Activated CD4-positive, alpha-beta memory T cell treated with anti-CD3 and anti-CD28 coated beads for 36 hours (primary cell): ENCODE results near the gene ANKRD6. TPM values are rescaled to one million over a fixed set of nuclear protein-coding genes. Genes with fewer than 3 reads are reported as not detected.

ENCODE experiments used
- CTCF ChIA-PET: fragments of 350-600 bp; sonication (Branson Sonifier 250); formaldehyde crosslinking; loops from one replicate; lab custom pipeline; 2021; ENCODE audit warnings: antibody characterized with exemption, inconsistent platforms; lab: Charles Lee
- POLR2A ChIA-PET: fragments of 350-600 bp; sonication (Branson Sonifier 250); formaldehyde crosslinking; loops from one replicate; lab custom pipeline; 2021; ENCODE audit warnings: antibody characterized with exemption; lab: Charles Lee
- DNase-seq: peaks from one replicate; pipeline ENCODE4 v3.0.0-alpha.2; 2020
- H3K27ac Mint-ChIP-seq: one replicate; pipeline ENCODE4 v1.8.0; 2021; ENCODE audit warnings: mixed read lengths
- H3K27me3 Mint-ChIP-seq: one replicate; pipeline ENCODE4 v1.8.0; 2021; ENCODE audit warnings: mixed read lengths
- H3K36me3 Mint-ChIP-seq: one replicate; pipeline ENCODE4 v1.8.0; 2021; ENCODE audit warnings: mixed read lengths
- H3K4me1 Mint-ChIP-seq: one replicate; pipeline ENCODE4 v1.8.0; 2021; ENCODE audit warnings: low read depth, mixed read lengths
- H3K4me3 Mint-ChIP-seq: one replicate; pipeline ENCODE4 v1.8.0; 2021; ENCODE audit warnings: mild to moderate bottlenecking, mixed read lengths
- H3K9me3 Mint-ChIP-seq: one replicate; pipeline ENCODE4 v1.8.0; 2021; ENCODE audit warnings: mixed read lengths
- intact Hi-C: fragments of 100-400 bp; cut with micrococcal nuclease; formaldehyde crosslinking; loops from one replicate; pipeline ENCODE4 v1.15.1; 2023
- total RNA-seq, 2 experiments: library from RNA; stranded (reverse); gene quantifications; one replicate each; pipeline ENCODE4 v1.2.3, GENCODE V29; 2021

Gene ANKRD6
- total RNA-seq, 2 experiments from 2014 or later = 3.1 to 4.0 TPM

GRCh38 chr6:89678531-89678930 lies 245.6 kb downstream of the ANKRD6 start:
- DNase-seq = no peak
- POLR2A ChIA-PET = no interaction called here
- CTCF ChIA-PET = interaction anchor here (0.6 kb wide), 1 partner anchor 299 kb away, joined by 3 read pairs; no protein-coding TSS in a partner anchor
- Mint-ChIP-seq H3K4me1 (no peaks in the 10 kb centered on the region), H3K9me3 (no peaks in the 10 kb centered on the region), H3K36me3 (peaks cover 53% of the 10 kb centered on the region), H3K27ac (no peak overlapping the region), H3K4me3 (no peak overlapping the region), H3K27me3 (no peaks in the 10 kb centered on the region)
- intact Hi-C loops = no loop called here

- Mint-ChIP-seq H3K36me3 (peaks cover 49% of the 10 kb centered on the region), H3K4me3 (no peak overlapping the region), H3K27ac (no peak overlapping the region), H3K27me3 (no peaks in the 10 kb centered on the region), H3K9me3 (no peaks in the 10 kb centered on the region), H3K4me1 (no peaks in the 10 kb centered on the region)
- CTCF ChIA-PET = interaction anchor here (0.6 kb wide), 1 partner anchor 300 kb away, joined by 3 read pairs; no protein-coding TSS in a partner anchor
- intact Hi-C loops = no loop called here
- POLR2A ChIA-PET = no interaction called here
- no peak for DNase-seq
Observed at GRCh38 chr6:89679215-89680120, 246.5 kb downstream of the ANKRD6 start.

DNA sequence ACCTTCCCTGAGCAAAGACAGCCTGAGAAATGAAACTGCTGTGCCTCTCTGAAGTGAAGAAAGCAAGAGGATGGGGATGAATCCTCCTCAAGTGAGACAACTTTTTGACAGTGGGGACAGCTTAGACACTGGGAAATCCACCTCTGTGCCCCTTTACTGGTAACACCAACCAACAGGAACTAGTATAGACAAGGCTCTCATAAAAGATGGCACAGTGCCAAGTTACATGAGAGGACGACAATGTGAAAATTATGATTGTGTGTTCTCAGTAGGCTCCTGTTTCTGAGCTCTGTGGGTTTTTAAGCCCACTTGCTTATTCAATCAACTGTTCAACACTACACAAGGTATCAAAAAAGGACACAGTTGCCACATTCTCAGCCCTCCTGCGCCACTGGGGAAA lies 247.2 kb downstream of the ANKRD6 start:
- H3K4me3 Mint-ChIP-seq = no peak overlapping the region
- DNase-seq = no peak
- H3K36me3 Mint-ChIP-seq = peaks cover 52% of the 10 kb centered on the region
- H3K27ac Mint-ChIP-seq = no peak overlapping the region
- ChIA-PET CTCF (no interaction called here), POLR2A (no interaction called here)
- H3K27me3 Mint-ChIP-seq = no peaks in the 10 kb centered on the region
- H3K9me3 Mint-ChIP-seq = no peaks in the 10 kb centered on the region
- no peaks in the 10 kb centered on the region for H3K4me1 Mint-ChIP-seq
- intact Hi-C loops = no loop called here

DNA sequence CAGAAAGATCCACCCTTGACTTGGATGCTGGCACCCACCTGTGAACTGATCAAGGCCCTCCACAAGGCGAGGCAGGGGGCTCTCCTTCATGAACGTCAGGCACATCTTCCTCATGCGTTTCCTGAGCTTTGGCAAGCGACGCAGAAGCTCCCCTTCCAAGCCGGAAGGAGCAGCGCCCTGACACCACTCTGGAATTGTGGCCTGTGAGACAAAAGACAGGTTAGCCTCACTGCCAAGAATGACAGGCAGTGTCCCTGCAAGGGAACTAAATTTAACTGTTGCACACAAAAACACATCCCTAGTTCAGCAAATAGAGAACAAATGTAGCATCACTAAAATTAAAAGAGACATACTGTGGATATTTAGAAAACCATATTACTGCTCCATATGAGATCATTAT lies 247.6 kb downstream of the ANKRD6 start:
- ChIA-PET POLR2A (no interaction called here), CTCF (no interaction called here)
- Mint-ChIP-seq H3K4me3 (no peak overlapping the region), H3K27me3 (no peaks in the 10 kb centered on the region), H3K4me1 (no peaks in the 10 kb centered on the region), H3K27ac (no peak overlapping the region), H3K9me3 (no peaks in the 10 kb centered on the region), H3K36me3 (peaks cover 52% of the 10 kb centered on the region)
- intact Hi-C loops = no loop called here
- no peak for DNase-seq

- no peaks in the 10 kb centered on the region for H3K27me3 Mint-ChIP-seq
- DNase-seq = no peak
- ChIA-PET POLR2A (interaction anchor here (0.8 kb wide), 1 partner anchor 29 kb away, joined by 4 read pairs; no protein-coding TSS in a partner anchor), CTCF (interaction anchor here (1.0 kb wide), 1 partner anchor 250 kb away, joined by 3 read pairs; no protein-coding TSS in a partner anchor)
- no peak overlapping the region for H3K27ac Mint-ChIP-seq
- intact Hi-C loops = no loop called here
- H3K9me3 Mint-ChIP-seq = no peaks in the 10 kb centered on the region
- H3K4me3 Mint-ChIP-seq = no peak overlapping the region
- H3K4me1 Mint-ChIP-seq = no peaks in the 10 kb centered on the region
- H3K36me3 Mint-ChIP-seq = peaks cover 52% of the 10 kb centered on the region
Observed at GRCh38 chr6:89681983-89682564, 249.1 kb downstream of the ANKRD6 start.

DNA sequence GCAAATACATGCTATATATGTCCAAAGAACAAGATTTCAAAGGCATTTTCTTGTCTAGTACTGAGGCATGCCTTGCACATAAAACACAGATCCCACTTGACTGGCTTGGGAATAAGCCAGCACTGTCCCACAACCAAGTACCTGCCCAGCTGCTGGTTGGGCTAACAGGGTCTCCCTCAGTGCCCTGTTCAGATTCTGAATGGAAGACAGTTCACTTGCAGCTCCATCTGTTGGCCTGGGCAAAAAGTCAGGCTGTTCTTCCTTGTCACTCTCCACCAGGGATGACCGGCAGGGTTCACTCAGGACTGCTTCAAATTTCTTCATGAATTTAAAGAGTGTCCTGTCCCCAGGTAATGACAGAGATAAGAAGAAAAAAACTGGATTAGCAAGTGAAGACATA lies 250.0 kb downstream of the ANKRD6 start:
- no peak for DNase-seq
- no peak overlapping the region for H3K4me3 Mint-ChIP-seq
- H3K27me3 Mint-ChIP-seq = no peaks in the 10 kb centered on the region
- CTCF ChIA-PET = no interaction called here
- no peaks in the 10 kb centered on the region for H3K9me3 Mint-ChIP-seq
- peaks cover 55% of the 10 kb centered on the region for H3K36me3 Mint-ChIP-seq
- H3K4me1 Mint-ChIP-seq = no peaks in the 10 kb centered on the region
- H3K27ac Mint-ChIP-seq = no peak overlapping the region
- POLR2A ChIA-PET = no interaction called here
- intact Hi-C loops = no loop called here

Other genes with a start within 250 kb of the ANKRD6 start
- not detected for gene GABRR1, start 215.8 kb upstream of the ANKRD6 start, total RNA-seq
- under 1 TPM; 0.50 to 0.51 TPM for gene GABRR2, start 117.9 kb upstream of the ANKRD6 start, total RNA-seq
- 10 to 100 TPM; 23.8 to 24.9 TPM for gene UBE2J1, start 80.4 kb upstream of the ANKRD6 start, total RNA-seq
- gene RRAGD, start 20.9 kb upstream of the ANKRD6 start, total RNA-seq = 10 to 100 TPM; 15.8 to 16.4 TPM
- gene LYRM2, start 205.6 kb downstream of the ANKRD6 start, total RNA-seq = 10 to 100 TPM; 25.5 to 26.4 TPM